ENCODE results near the gene MROH9.
A peak's percentile ranks its signal among the peaks of the same experiment; 100 is the strongest.
"Not testable (repeated sequence)": the region's sequence is repeated elsewhere in the genome, so short reads cannot be mapped to it uniquely, and the experiment has no call there.

The MROH9 gene, protein sequence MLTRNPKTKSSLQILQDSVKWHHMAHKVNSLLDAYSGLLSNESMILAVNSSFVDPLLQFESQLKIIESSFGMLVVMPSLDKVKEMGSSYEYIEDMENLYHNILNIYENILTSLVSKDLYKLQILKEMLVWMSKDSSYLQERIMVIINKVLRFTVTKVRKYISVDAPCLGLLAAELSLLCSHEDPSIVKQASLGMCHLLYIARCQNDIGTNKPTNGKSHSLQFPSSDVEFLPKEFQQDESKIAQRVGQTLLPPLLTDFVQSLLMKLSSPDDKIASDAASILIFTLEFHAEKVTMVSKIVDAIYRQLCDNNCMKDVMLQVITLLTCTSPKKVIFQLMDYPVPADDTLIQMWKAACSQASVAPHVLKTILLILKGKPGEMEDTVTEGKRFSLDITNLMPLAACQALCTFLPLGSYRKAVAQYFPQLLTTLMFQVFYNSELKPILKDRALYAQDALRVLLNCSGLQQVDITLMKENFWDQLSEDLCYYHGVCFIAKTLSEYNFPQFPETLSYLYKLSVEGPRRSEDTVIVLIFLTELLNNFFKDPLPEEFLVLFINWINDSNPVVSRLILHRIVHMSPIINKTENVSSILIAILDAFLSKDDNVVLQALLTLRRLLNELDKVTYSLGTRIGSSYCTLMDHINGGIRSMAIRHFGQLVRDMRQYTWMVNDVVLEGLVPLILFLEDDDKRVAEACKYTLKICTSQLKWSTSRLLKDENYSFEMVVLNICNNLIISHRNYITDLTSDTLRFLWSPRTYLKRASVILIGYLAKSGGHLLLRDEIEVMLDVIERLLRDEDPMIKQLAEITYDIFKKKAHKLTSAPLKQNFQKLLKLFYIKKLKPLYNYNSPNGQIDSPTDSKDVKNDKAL

GRCh38 chr1:170935231-170935630 is at the start of gene MROH9:
Gene MROH9 (plus strand): TSS chr1:170935534. CDS start chr1:170945557, 10,023 bp downstream.
- no peak for DNase-seq (ENCODE audit: low read depth in 2 of 2)

DNA sequence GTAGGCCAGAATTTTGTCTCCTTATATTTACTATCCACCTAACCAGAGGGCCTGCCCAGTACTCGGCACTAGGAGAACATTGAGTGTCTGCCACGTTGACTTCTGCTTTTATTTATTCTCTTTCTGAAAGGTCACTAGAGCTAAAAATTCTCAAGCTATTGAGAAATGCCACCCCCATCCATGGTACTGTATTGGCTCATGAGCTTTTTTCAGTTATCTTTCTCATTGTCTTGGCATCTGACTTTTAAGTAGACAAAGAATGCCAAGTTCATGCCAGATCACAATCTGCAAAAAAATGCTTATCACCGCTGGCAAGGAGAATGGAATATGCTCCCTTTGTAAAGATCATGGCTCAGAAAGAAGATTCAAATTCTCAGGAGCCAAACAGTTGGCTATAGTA is 49.8 kb upstream of the MROH9 start:
- no peak for DNase-seq (ENCODE audit: low read depth in 2 of 2)

- no peak for DNase-seq (ENCODE audit: low read depth in 2 of 2)
Observed at GRCh38 chr1:170886460-170886859, 48.9 kb upstream of the MROH9 start.

DNA sequence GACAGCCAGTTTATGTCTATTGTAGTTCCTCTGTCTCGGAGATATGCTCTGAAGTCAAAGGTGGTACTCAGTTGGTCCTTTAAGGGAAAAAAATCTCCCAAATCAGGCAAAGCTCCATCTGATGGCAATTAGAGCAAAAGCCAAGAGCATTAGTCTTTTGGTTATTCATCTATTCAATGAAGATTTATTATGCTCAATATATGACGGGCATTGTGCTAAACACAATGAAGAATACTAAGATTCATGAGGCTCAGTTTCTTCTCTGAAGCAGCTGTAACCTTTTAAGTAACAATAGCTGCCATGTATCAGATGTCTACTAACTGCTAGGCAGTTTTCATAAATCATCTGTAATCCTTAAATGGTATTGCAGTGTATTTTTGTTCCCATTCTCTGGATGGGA is 47.6 kb upstream of the MROH9 start:
- DNase-seq (ENCODE audit: low read depth in 2 of 2): no peak

- no peak for DNase-seq (ENCODE audit: low read depth in 2 of 2)
Observed at GRCh38 chr1:170891872-170892271, 43.5 kb upstream of the MROH9 start.

DNA sequence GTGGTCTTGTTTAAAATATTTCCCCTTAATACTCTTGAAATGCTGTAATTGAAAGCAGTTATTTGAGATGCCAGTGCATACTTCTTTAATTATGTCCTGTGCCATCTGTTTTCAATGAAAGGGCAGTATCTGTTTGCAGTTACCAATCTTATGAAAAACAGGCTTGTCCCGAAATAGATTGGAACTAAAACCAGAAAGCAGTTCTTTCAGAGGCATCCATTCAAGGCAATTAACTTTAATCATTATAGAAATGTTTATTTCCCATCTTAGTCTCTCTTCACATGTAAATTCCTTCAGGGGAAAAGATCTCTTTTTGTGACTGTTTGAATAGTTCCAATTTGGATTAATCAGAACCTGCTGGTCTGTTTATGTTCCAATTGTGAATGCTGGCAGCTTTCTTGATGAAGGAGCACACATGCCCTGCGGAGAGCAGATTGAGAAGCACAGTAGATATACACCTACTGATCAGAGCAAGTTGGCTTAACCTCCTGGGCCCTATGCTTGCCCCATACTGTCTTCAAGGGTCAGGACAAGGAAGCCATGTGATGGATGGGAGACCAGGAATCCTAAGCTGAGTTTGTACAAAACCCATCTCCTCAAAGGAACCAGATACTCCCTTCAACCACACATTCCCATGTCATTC is 41.6 kb upstream of the MROH9 start:
- peak; percentile 73 to 74 for DNase-seq (ENCODE audit: low read depth in 2 of 2)

DNA sequence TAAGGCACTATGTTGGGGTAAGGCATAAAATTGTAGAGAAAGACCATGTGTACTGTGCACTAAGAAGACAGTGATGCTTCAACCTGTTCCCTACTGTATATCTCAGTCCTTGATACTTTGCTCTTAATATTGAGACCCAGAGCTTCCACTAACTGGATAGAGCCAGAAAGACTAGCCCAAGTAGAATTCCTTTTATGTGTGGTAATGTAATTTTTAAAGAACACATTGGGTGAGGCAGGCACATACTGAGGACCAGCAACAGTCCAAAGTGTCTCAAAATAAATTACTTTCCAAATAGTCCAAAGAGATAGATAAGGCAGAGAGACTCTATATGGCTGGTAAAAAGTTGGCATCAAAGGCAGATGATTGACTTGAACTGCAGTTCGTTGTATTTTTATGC is 31.4 kb upstream of the MROH9 start:
- no peak for DNase-seq (ENCODE audit: low read depth in 2 of 2)

- no peak for DNase-seq (ENCODE audit: low read depth in 2 of 2)
Observed at GRCh38 chr1:170908942-170909341, 26.4 kb upstream of the MROH9 start.

- DNase-seq (ENCODE audit: low read depth in 2 of 2): no peak
Observed at GRCh38 chr1:170910273-170910672, 25.1 kb upstream of the MROH9 start.

DNA sequence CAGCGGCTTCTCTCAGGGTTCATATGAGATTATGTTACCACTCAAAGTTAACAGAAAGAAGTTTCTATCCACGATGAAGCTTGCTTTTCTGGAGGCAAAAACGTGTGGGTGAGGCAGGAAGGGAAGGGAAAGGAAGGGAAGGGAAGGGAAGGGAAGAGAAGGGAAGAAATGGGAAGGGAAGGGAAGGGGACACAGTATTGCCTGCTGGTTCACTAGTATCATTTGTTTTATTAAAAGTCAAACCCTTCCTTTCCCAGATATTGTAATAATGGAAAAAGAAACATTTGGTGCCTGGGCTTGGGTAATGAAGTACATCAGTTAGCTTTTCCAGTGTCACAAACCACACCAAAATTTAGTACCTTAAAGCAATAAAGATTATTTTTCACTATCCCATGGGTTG is 18.0 kb upstream of the MROH9 start:
- no peak for DNase-seq (ENCODE audit: low read depth in 2 of 2)

GRCh38 chr1:170924656-170925055 is 10.7 kb upstream of the MROH9 start:
- DNase-seq (ENCODE audit: low read depth in 2 of 2): not testable (repeated sequence)

GRCh38 chr1:170927955-170928840 is 7.1 kb upstream of the MROH9 start:
- no peak for DNase-seq (ENCODE audit: low read depth in 2 of 2)

GRCh38 chr1:170929412-170929834 is 5.9 kb upstream of the MROH9 start:
- DNase-seq (ENCODE audit: low read depth in 2 of 2): peak; percentile 31 to 36

DNA sequence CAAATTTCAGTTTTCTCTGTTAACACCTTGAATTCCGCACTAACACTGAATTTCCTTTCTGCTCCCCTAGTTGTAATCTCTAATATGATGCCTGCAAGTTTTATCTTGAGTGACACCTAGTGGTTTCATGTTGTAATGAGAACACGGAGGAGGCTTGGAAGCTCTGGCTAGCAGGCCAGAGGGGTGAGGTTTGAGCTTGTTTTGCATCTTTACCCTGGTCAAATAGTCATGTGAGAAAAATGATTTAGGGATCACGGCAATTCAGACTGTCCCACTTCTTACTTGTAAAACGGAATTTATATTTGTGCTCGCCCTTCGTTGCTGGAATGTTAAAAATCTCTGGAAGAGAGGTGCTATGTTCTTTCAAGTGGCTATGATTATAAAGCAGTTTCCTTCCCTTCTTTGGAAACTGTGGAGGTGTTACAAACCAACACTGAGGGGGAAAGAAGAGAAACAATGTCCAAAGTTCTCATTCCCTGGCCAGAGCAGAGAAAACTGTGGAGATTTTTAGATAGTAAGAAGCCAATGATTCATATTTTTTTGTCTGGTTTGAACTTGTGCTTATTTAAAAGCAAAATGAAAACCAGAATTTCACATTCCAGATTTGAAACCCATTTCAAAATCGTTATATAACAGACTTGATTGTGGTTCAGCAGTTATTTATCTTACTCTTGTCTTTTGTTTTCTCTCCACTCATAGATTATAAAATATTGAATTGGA is 5.3 kb upstream of the MROH9 start:
- peak; percentile 39 to 48 for DNase-seq (ENCODE audit: low read depth in 2 of 2)

- DNase-seq (ENCODE audit: low read depth in 2 of 2): no peak
Observed at GRCh38 chr1:170931650-170932049, 3.7 kb upstream of the MROH9 start.

DNA sequence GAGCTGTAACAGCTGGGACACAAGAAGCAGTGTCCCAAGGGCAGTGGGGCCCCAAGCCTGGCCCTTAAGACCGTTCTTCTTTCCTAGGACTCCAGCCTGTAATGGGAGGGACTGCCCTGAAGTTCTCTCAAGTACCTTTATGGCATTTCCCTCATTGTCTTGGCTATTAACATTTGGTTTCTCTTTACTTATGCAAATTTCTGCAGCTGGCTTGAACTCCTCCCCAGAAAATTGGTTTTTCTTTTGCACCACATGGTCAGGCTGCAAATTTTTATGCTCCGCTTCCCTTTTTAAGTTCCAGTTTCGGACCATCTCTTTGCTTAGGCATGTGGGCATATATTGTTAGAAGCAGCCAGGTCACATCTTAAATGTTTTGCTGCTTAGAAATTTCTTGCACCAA is 3.1 kb upstream of the MROH9 start:
- DNase-seq (ENCODE audit: low read depth in 2 of 2): no peak

DNA sequence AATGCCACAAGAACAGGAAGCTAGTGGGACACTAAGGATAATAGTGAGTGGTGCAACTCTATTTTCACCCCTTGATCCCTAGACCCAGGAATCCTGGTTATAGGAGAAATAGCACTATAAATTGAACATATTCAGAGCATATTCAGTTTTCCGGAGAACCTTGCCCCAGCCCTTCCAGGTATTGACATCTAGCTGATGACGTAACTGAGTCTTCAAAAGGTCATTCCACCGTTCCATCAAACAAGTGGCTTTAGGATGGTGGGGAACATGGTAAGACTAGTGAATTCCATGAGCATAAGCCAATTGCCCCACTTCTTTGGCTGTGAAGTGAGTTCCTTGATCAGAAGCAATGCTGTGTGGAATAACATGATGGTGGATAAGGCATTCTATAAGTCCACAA is 2.9 kb downstream of the MROH9 start:
- no peak for DNase-seq (ENCODE audit: low read depth in 2 of 2)

- no peak for DNase-seq (ENCODE audit: low read depth in 2 of 2)
Observed at GRCh38 chr1:170939476-170939875, 4.1 kb downstream of the MROH9 start.

DNA sequence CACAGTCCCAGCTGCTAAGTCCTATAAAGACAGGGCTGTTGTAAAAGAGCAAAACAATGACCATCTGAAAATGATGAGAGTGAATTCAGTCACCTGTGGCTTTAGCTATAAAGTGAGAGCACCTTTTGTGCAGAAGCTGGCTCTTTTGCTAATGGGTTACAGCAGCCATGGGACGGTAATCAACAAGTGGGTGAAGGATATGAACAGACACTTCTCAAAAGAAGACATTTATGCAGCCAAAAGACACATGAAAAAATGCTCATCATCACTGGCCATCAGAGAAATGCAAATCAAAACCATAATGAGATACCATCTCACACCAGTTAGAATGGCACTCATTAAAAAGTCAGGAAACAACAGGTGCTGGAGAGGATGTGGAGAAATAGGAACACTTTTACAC is 16.4 kb downstream of the MROH9 start:
- not testable (repeated sequence) for DNase-seq (ENCODE audit: low read depth in 2 of 2)

DNA sequence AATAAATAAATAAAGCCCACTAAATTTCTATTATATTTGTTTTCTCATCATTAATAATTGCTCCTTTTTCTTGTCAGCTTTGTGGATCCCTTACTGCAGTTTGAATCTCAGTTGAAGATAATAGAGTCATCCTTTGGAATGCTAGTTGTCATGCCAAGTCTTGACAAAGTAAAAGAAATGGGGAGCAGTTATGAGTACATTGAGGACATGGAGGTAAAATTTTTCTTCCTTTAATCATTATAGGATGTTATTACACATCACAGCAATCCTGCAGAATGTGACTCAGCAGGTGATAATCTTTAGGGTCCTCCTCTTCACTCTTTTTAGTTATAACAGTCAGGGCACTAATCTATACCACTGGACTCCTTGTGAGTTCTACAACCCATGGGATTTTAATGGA is 24.1 kb downstream of the MROH9 start:
- peak; percentile 27 to 29 for DNase-seq (ENCODE audit: low read depth in 2 of 2)

DNA sequence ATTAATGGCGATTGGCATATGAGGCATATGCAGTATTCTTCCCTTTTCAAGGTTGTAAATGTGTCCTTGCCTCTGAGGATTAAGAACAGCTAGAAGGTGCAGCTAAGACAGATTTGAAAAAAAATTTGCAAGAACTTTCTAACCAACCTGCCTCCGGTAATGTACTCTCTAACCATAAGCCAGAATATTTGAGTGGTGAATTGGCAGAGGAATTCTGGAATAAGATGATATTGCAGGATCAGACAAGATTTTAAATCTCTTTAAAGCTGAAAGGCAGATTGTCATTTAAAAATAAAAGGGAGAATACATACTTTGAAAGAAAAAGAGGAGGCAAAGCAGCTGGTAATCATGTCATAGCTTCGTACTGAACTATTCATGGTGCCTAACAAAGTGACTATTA is 29.2 kb downstream of the MROH9 start:
- no peak for DNase-seq (ENCODE audit: low read depth in 2 of 2)

Measured in fibroblast of skin of left quadriceps (primary cell).